NB4 (cell line): ENCODE results near the gene CD48.

Experiments
- DNase-seq: peaks from one replicate; pipeline ENCODE4 v3.0.0; 2010; ENCODE audit warnings: low read depth
- H3K4me3 ChIP-seq: one replicate; pipeline ENCODE4 v1.5.1; 2011; ENCODE audit warnings: mild to moderate bottlenecking, low read depth, low read length, moderate library complexity
- CTCF ChIP-seq: IDR thresholded peaks from one replicate; pipeline ENCODE4 v1.5.1; 2012; ENCODE audit warnings: low read depth, low read length
- MAX ChIP-seq: IDR thresholded peaks from 2 replicates; pipeline ENCODE4 v1.6.1; 2011; ENCODE audit warnings: low read depth, low read length
- MYC ChIP-seq: IDR thresholded peaks from 2 replicates; pipeline ENCODE4 v1.6.1; 2011; ENCODE audit warnings: low read depth, low read length
- POLR2A ChIP-seq: IDR thresholded peaks from 2 replicates; pipeline ENCODE4 v1.6.1; 2011; ENCODE audit warnings: mild to moderate bottlenecking; ENCODE audit not compliant: insufficient read length; ENCODE audit errors: extremely low read depth

Gene CD48

GRCh38 chr1:160726114-160726497 lies 14.5 kb upstream of the CD48 start:
- TF ChIP-seq CTCF: no peak
- DNase-seq: peak; percentile 73
- H3K4me3 ChIP-seq: no peak overlapping the region

- DNase-seq: peak; percentile 41
- no peak overlapping the region for H3K4me3 ChIP-seq
- TF ChIP-seq MYC (no peak), POLR2A (no peak), MAX (no peak)
Observed at GRCh38 chr1:160724465-160725242, 13.0 kb upstream of the CD48 start.

GRCh38 chr1:160723332-160723731 lies 11.7 kb upstream of the CD48 start:
- DNase-seq: no peak
- no peak for TF ChIP-seq MAX
- TF ChIP-seq POLR2A: no peak
- no peak for TF ChIP-seq CTCF
- no peak for TF ChIP-seq MYC
- no peak overlapping the region for H3K4me3 ChIP-seq

GRCh38 chr1:160722726-160723125 lies 11.1 kb upstream of the CD48 start:
- TF ChIP-seq POLR2A (no peak), CTCF (no peak), MYC (no peak), MAX (no peak)
- no peak overlapping the region for H3K4me3 ChIP-seq
- DNase-seq: peak; percentile 64

- H3K4me3 ChIP-seq: no peak overlapping the region
- TF ChIP-seq MYC: no peak
- no peak for TF ChIP-seq POLR2A
- TF ChIP-seq MAX: no peak
- no peak for TF ChIP-seq CTCF
- DNase-seq: no peak
Observed at GRCh38 chr1:160721473-160721872, 9.9 kb upstream of the CD48 start.

- DNase-seq: no peak
Observed at GRCh38 chr1:160720356-160721085, 8.9 kb upstream of the CD48 start.

More at GRCh38 chr1:160720356-160721085, 8.9 kb upstream of the CD48 start:
- no peak overlapping the region for H3K4me3 ChIP-seq
- no peak for TF ChIP-seq MAX
- TF ChIP-seq CTCF: no peak
- TF ChIP-seq MYC: no peak
- TF ChIP-seq POLR2A: no peak
